ENCODE results near the gene COX6B1. TPM values are rescaled to one million over a fixed set of nuclear protein-coding genes. Genes with fewer than 3 reads are reported as not detected.
A peak's percentile ranks its signal among the peaks of the same experiment; 100 is the strongest.

COX6B1 gene
- total RNA-seq, 8 experiments from 2014 or later = 721 to 998 (median 791) TPM

DNA sequence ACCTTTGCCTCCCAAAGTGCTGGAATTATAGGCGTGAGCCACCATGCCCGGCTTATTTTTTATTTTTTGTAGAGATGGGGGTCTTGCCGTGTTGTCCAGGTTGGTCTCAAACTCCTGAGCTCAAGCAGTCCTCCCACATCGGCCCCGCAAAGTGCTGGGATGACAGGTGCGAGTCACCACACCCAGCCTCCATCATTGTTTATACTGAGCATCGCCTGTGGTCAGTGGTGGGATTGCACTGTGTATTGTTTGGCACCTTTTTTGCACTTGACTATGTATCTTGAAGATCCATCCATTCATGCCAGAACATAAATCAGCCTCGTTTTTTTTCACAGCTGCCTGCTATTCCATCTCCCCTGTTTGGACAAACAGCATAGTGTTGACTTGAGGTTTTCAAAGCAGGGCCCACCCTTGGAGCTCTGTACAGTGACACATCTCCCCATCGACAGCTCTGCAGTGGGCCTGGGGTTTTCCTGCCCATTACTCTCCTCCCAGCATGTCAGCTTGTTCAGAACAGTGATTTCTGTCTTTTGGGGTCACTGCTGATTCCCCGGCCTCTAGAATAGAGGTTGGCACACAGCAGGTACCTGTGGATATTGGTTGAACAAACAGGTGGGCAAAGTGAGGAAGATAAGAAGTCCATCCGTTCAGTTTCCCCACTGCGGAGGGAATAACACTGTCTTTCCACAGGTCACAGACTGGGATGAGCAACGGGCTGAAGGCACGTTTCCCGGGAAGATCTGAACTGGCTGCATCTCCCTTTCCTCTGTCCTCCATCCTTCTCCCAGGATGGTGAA lies 10.0 kb downstream of the COX6B1 start:
- no peak overlapping the region for H3K4me3 ChIP-seq
- in situ Hi-C loops (cut with MboI; ENCODE audit: low pct_unique_long_range_greater_than_20kb in 2 of 9, low sequenced_read_pairs in 9 of 9, unreplicated experiment in 9 of 9) = no loop called here
- no peak overlapping the region for H3K27ac ChIP-seq
- no peaks in the 10 kb centered on the region for H3K4me1 ChIP-seq (replicated peaks in 1 of 2)
- ATAC-seq (replicated peaks in 6 of 8) = peak in 1 of 8 experiments; percentile 39
- whole genome bisulfite sequencing, 10 experiments = 81 to 100% (median 90%) methylated on average over 2 to 11 of the region's 15 CpGs; no CpG with 5 or more reads in 2 of the 10 experiments

DNA sequence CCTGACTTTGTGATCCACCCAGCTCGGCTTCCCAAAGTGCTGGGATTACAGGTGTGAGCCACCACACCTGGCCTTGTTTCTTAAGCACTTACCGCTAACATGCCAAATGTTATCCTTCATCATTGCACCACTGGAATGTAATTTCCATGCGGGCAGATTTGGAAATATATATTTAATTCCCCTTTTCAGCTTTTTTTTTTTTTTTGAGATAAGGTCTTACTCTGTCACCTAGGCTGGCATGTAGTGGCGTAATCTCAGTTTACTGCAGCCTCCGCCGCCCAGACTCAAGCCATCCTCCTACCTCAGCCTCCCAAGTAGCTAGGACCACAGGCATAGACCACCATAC lies 13.8 kb downstream of the COX6B1 start:
- ATAC-seq (replicated peaks in 6 of 8) = no peak
- Histone ChIP-seq H3K27ac (no peak overlapping the region), H3K4me1 (replicated peaks in 1 of 2) (no peaks in the 10 kb centered on the region), H3K4me3 (no peak overlapping the region)
- 86 to 100% (median 97%) methylated on average over 2 to 5 of the region's 6 CpGs; no CpG with 5 or more reads in 3 of the 10 experiments for WGBS, 10 experiments
- in situ Hi-C loops (cut with MboI; ENCODE audit: low pct_unique_long_range_greater_than_20kb in 2 of 9, low sequenced_read_pairs in 9 of 9, unreplicated experiment in 9 of 9) = no loop called here

DNA sequence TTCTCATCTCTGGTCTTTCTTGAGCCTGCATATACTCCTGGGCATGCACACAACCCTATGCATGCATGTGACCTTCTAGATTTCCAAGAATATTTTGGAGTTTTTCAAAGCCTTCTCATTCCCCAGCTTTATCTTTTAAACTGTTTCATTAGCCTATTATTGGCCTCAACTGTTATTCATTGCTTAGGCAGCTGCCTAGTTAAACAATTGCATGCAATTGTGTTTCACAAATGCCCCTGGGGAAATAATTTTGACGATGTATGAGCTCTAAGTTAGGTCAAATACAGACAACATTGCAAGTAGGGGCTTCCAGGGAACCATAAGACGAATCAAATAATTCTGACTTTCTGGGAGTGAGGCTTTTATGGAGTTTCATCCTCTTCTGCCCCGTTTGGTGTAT lies 15.9 kb downstream of the COX6B1 start:
- Histone ChIP-seq H3K4me1 (replicated peaks in 1 of 2) (no peaks in the 10 kb centered on the region), H3K27ac (no peak overlapping the region), H3K4me3 (no peak overlapping the region)
- no peak for ATAC-seq (replicated peaks in 6 of 8)
- 30 to 93% (median 56%) methylated on average over 1 to 3 of the region's 3 CpGs; no CpG with 5 or more reads in 2 of the 10 experiments for WGBS, 10 experiments
- in situ Hi-C loops (cut with MboI; ENCODE audit: low pct_unique_long_range_greater_than_20kb in 2 of 9, low sequenced_read_pairs in 9 of 9, unreplicated experiment in 9 of 9) = no loop called here

DNA sequence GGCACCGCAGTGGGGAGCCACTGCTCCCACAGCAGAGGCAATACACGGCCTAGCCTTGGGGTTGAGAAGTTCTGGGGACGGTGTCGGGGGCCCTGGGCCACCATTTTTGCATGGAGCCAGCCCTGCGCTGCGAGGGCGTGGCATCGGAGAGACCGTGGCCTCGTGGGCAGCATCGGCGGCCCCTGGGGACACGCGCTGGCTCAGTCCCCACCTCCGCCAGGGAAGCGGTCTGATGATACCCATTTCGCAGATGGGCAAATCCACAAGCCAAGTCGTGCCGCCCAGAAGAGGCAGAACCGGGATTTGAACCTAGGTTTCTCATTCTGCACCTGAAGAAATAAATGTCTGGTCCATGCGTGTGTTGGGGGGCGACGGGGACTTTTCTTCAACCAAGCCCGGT lies 17.0 kb downstream of the COX6B1 start:
- Histone ChIP-seq H3K4me1 (replicated peaks in 1 of 2) (no peaks in the 10 kb centered on the region), H3K27ac (no peak overlapping the region), H3K4me3 (no peak overlapping the region)
- 60 to 92% (median 86%) methylated on average over 1 to 10 of the region's 24 CpGs; no CpG with 5 or more reads in 4 of the 10 experiments for WGBS, 10 experiments
- in situ Hi-C loops (cut with MboI; ENCODE audit: low pct_unique_long_range_greater_than_20kb in 2 of 9, low sequenced_read_pairs in 9 of 9, unreplicated experiment in 9 of 9) = no loop called here
- ATAC-seq (replicated peaks in 6 of 8) = no peak

DNA sequence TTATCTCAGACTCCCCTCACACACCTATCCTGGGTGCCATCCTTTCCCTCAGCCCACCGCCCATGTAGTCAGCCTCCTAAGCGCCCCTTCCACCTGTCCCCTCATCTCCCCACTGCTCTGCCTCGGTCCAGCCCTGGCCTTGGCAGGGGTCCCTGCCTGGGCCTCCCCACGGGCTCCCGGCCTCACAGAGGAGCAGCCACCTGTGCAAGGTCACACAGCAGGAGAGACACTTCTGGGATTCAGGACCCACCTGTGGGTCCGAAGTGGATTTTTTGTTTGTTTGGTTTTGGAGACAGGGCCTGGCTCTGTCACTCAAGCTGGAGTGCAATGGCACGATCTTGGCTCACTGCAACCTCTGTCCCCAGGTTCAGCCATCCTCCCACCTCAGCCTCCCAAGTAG lies 17.5 kb downstream of the COX6B1 start:
- no peak for ATAC-seq (replicated peaks in 6 of 8)
- WGBS, 10 experiments = 67 to 87% (median 73%) methylated on average over 1 to 4 of the region's 7 CpGs; no CpG with 5 or more reads in 6 of the 10 experiments
- no peaks in the 10 kb centered on the region for H3K4me1 ChIP-seq (replicated peaks in 1 of 2)
- no peak overlapping the region for H3K27ac ChIP-seq
- in situ Hi-C loops (cut with MboI; ENCODE audit: low pct_unique_long_range_greater_than_20kb in 2 of 9, low sequenced_read_pairs in 9 of 9, unreplicated experiment in 9 of 9) = no loop called here
- H3K4me3 ChIP-seq = no peak overlapping the region

DNA sequence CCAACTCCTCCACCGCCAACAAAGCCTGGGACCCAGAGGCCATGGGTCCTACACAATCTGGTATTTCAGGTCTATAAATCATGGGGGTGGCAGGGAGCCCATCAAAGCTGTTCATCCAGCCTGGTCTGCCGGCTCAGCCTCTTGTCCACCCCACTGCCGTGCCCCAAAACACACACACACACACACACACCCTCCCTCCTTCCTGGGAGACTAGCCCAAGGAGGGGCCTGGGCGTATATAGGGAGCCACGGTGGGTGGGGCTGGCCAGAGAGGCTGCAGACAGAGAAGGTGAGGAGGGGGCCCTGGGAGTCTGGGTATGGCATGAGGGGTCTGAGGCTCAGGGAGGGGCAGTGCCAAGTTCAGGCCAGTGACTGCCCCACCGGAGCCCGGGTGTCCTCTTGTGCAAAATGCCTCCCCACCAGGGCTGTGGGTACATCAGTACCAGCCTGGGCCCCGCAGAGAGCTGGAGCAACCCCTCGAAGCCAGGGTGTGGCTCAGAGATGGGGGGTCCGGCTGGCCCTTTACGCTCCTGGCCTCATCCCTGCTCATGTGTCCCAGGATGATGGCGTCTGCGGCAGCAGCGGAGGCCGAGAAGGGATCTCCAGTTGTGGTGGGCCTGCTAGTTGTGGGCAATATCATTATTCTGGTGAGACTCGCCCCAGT lies 18.3 kb downstream of the COX6B1 start, which contains the start of gene UPK1A:
UPK1A (plus strand) TSS at position 267 of the 663 bp plus-strand sequence; CDS start at position 563, 296 bp downstream.
- Histone ChIP-seq H3K4me1 (replicated peaks in 1 of 2) (no peaks in the 10 kb centered on the region), H3K4me3 (no peak within 1 kb of the TSS), H3K27ac (no peak within 1 kb of the TSS)
- 0 to 92% (median 68%) methylated on average over 1 to 3 of the region's 16 CpGs; no CpG with 5 or more reads in 4 of the 10 experiments for WGBS, 10 experiments
- in situ Hi-C loops (cut with MboI; ENCODE audit: low pct_unique_long_range_greater_than_20kb in 2 of 9, low sequenced_read_pairs in 9 of 9, unreplicated experiment in 9 of 9) = no loop called here
- ATAC-seq (replicated peaks in 6 of 8) = peak in 1 of 8 experiments; percentile 17

DNA sequence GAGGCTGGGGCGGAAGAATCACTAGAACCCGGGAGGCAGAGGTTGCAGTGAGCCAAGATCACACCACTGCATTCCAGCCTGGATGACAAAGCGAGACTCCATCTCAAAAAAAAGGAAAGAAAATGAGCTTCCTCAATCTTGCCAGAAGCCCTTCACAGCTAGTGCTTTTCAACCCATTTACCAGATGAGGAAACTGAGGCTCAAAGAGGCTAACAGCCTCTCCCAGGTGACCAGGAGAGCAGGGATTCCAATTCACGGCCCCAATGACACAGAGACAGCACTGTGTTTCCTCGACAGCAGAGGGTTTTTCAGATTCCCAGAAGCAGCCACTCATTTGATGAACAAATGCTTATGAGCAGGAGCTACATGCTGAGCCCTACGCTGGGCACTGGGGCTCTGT lies 21.4 kb downstream of the COX6B1 start:
- in situ Hi-C loops (cut with MboI; ENCODE audit: low pct_unique_long_range_greater_than_20kb in 2 of 9, low sequenced_read_pairs in 9 of 9, unreplicated experiment in 9 of 9) = no loop called here
- WGBS, 10 experiments = 40 to 74% (median 60%) methylated on average over 1 to 6 of the region's 6 CpGs; no CpG with 5 or more reads in 3 of the 10 experiments
- ATAC-seq (replicated peaks in 6 of 8) = no peak
- H3K4me3 ChIP-seq = no peak overlapping the region
- no peak overlapping the region for H3K27ac ChIP-seq
- no peaks in the 10 kb centered on the region for H3K4me1 ChIP-seq (replicated peaks in 1 of 2)

DNA sequence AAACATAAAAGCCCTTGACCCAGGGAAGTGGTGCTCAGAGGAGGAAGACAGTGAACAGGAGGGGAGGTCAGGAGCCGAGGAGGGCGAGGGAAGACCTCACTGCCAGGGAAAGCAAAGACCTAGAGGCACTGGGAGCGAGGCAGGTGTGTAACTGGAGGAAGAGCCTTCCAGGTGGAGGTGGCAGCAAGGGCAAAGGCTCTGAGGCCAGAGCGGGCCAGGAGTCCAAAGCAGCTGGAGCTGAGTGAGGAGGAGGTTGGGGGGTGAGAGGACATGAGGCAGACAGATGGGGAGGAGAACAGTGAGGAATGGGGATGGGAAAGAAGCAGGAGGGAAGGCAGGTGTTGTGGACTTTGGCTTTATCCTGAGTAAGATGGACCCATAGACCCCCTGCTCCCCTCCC lies 21.9 kb downstream of the COX6B1 start:
- 17 to 67% (median 50%) methylated on average over 1 to 2 of the region's 4 CpGs; no CpG with 5 or more reads in 5 of the 10 experiments for WGBS, 10 experiments
- no peak for ATAC-seq (replicated peaks in 6 of 8)
- in situ Hi-C loops (cut with MboI; ENCODE audit: low pct_unique_long_range_greater_than_20kb in 2 of 9, low sequenced_read_pairs in 9 of 9, unreplicated experiment in 9 of 9) = no loop called here

DNA sequence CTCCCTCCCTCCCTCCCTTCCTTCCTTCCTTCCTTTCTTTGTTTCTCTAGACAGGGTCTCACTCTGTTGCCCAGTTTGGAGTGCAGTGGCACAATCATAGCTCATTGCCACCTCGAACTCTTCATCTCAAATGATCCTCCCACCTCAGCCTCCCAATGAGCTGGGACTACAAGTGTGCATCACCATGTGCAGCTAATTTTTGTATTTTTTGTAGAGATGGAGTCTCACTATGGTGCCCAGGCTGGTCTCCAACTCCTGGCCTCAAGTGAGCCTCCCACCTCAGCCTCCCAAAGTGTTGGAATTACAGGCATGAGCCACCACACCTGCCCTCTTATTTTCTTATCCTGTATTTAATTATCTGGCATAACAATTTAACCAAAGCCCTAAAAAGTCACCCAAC lies 22.6 kb downstream of the COX6B1 start:
- Histone ChIP-seq H3K4me1 (replicated peaks in 1 of 2) (no peaks in the 10 kb centered on the region), H3K4me3 (no peak overlapping the region), H3K27ac (no peak overlapping the region)
- ATAC-seq (replicated peaks in 6 of 8) = no peak
- 80% methylated on average over 1 of the region's 1 CpG; no CpG with 5 or more reads in 8 of the 10 experiments for WGBS, 10 experiments
- in situ Hi-C loops (cut with MboI; ENCODE audit: low pct_unique_long_range_greater_than_20kb in 2 of 9, low sequenced_read_pairs in 9 of 9, unreplicated experiment in 9 of 9) = no loop called here

More for the DNA sequence above, 21.9 kb downstream of the COX6B1 start:
- no peak overlapping the region for H3K4me3 ChIP-seq
- H3K27ac ChIP-seq = no peak overlapping the region
- H3K4me1 ChIP-seq (replicated peaks in 1 of 2) = no peaks in the 10 kb centered on the region

DNA sequence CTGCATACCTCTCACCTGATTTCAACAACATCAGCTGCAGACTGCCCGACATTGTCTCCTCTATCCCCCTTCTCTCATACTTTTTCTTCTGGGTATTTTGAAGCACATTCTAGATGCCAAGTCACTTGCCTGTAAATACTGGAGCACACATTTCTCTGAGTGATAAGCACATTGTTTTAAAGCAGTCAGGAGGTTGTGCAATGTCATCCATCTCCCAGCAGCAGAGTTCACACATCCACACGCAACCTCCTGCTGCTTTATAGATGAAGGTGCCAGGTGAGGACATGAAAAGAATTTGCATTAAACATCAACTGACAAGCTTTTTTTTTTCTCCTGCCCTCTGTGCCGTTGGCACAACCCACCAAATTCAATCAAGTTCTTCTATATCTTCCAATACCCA lies 23.7 kb downstream of the COX6B1 start:
- WGBS, 10 experiments = 13 to 57% (median 44%) methylated on average over 1 to 3 of the region's 3 CpGs; no CpG with 5 or more reads in 3 of the 10 experiments
- in situ Hi-C loops (cut with MboI; ENCODE audit: low pct_unique_long_range_greater_than_20kb in 2 of 9, low sequenced_read_pairs in 9 of 9, unreplicated experiment in 9 of 9) = no loop called here
- Histone ChIP-seq H3K4me3 (no peak overlapping the region), H3K27ac (no peak overlapping the region), H3K4me1 (replicated peaks in 1 of 2) (no peaks in the 10 kb centered on the region)
- no peak for ATAC-seq (replicated peaks in 6 of 8)

DNA sequence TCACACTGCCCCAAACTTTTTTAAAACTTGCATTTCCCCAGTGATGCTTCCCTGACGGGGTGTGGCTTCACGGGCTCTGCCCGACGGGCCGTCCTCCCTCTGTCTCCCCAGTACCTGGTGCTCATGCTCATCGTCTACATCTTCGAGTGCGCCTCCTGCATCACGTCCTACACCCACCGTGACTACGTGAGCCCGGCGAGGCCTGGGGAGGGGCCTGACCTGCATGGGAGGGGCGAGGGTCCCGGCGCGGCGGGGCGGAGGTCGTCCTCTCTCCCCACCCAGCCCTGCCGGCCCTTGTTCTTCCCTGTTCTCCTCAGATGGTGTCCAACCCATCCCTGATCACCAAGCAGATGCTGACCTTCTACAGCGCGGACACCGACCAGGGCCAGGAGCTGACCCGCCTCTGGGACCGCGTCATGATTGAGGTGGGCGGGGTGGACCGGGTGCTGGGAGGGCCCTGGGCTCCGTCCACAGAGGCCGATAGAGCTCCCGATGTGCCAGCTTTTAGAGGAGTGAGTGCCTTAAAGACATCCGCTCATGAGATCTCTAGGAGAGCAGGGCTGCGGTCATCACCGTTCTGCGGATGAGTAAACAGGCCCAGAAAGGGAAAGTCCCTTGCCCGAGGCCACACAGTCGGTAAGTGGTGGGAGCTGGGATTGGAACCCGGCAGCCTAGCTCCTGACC lies 25.1 kb downstream of the COX6B1 start:
- no peak overlapping the region for H3K27ac ChIP-seq
- ATAC-seq (replicated peaks in 6 of 8) = peak in 5 of 8 experiments; percentile 27 to 99 (median 98)
- no peak overlapping the region for H3K4me3 ChIP-seq
- in situ Hi-C loops (cut with MboI; ENCODE audit: low pct_unique_long_range_greater_than_20kb in 2 of 9, low sequenced_read_pairs in 9 of 9, unreplicated experiment in 9 of 9) = no loop called here
- 0 to 20% (median 18%) methylated on average over 3 to 7 of the region's 39 CpGs; no CpG with 5 or more reads in 7 of the 10 experiments for WGBS, 10 experiments
- H3K4me1 ChIP-seq (replicated peaks in 1 of 2) = no peaks in the 10 kb centered on the region

DNA sequence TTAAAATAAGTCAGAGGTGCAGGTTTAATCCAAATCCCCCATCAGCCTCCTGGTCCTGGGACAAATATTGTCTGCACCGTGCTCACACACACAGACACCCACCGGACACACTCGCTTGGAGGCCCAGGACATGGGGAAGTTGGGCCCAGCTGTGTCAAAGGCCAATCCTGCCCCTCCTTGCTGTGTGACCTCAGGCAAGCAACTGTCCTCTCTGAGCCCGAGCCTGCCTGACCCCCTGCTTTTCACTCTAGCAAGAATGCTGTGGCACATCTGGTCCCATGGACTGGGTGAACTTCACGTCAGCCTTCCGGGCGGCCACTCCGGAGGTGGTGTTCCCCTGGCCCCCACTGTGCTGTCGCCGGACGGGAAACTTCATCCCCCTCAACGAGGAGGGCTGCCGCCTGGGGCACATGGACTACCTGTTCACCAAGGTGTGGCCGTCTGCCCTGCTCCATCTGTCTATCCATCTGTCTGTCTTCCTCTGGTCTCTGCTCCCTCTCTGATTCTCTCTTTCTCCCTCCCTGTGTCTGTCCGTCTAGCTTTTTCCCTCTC lies 27.5 kb downstream of the COX6B1 start:
- Histone ChIP-seq H3K27ac (no peak overlapping the region), H3K4me1 (replicated peaks in 1 of 2) (no peaks in the 10 kb centered on the region), H3K4me3 (no peak overlapping the region)
- no peak for ATAC-seq (replicated peaks in 6 of 8)
- WGBS, 10 experiments = 33 to 83% (median 60%) methylated on average over 1 to 12 of the region's 15 CpGs; no CpG with 5 or more reads in 2 of the 10 experiments
- in situ Hi-C loops (cut with MboI; ENCODE audit: low pct_unique_long_range_greater_than_20kb in 2 of 9, low sequenced_read_pairs in 9 of 9, unreplicated experiment in 9 of 9) = no loop called here

DNA sequence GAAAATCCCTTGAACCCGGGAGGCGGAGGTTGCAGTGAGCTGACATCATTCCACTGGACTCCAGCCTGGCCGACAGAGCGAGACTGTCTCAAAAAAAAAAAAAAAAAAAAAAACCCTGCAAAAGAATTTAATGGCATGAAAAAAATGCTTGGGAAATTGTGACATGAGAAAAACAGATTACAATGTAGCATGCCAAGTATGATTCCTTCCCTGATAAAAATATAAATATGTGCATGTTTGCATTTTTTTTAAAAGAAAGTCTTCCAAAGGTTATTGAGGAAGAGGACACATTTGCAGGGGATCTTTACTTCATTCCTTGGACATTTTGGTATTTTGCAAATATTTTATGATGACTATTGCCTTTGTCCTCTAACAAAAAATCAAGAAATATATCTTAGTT lies 41.7 kb downstream of the COX6B1 start:
- Histone ChIP-seq H3K4me1 (replicated peaks in 1 of 2) (no peaks in the 10 kb centered on the region), H3K4me3 (no peak overlapping the region), H3K27ac (no peak overlapping the region)
- no peak for ATAC-seq (replicated peaks in 6 of 8)
- WGBS, 10 experiments = 0 to 96% (median 80%) methylated on average over 1 to 4 of the region's 4 CpGs; no CpG with 5 or more reads in 3 of the 10 experiments
- in situ Hi-C loops (cut with MboI; ENCODE audit: low pct_unique_long_range_greater_than_20kb in 2 of 9, low sequenced_read_pairs in 9 of 9, unreplicated experiment in 9 of 9) = no loop called here

All from motor neuron (in vitro differentiated cells).